Cerebellar cortex (tissue), 1 donor: ENCODE measurements around the gene KSR2.
"Not testable (repeated sequence)": the region's sequence is repeated elsewhere in the genome, so short reads cannot be mapped to it uniquely, and the experiment has no call there.

Experiments
- DNase-seq: peaks from one replicate; pipeline ENCODE4 v3.0.0-alpha.2; 2015; ENCODE audit warnings: low spot score

The KSR2 gene

GRCh38 chr12:117968826-117969659 is at the start of gene KSR2:
TSS of gene KSR2 (minus strand) at chr12:117968990. CDS start at chr12:117968255, 735 bp downstream.
- peak; percentile 77 for DNase-seq

GRCh38 chr12:118017926-118018325 is 49.1 kb upstream of the KSR2 start:
- DNase-seq = no peak

- peak; percentile 98 for DNase-seq
Observed at GRCh38 chr12:118016424-118017264, 47.9 kb upstream of the KSR2 start, which contains the start of gene RFC5. TSS of gene RFC5 (plus strand) at chr12:118016703. CDS start at chr12:118016828, 125 bp downstream.

- DNase-seq = no peak
Observed at GRCh38 chr12:118015944-118016343, 47.2 kb upstream of the KSR2 start.

- DNase-seq = no peak
Observed at GRCh38 chr12:118015306-118015705, 46.5 kb upstream of the KSR2 start.

GRCh38 chr12:118013283-118013682 is 44.5 kb upstream of the KSR2 start:
- DNase-seq = no peak

GRCh38 chr12:118011961-118012360 is 43.2 kb upstream of the KSR2 start:
- no peak for DNase-seq

GRCh38 chr12:118011377-118011776 is 42.6 kb upstream of the KSR2 start:
- no peak for DNase-seq

GRCh38 chr12:118010903-118011302 is 42.1 kb upstream of the KSR2 start:
- no peak for DNase-seq

- DNase-seq = not testable (repeated sequence)
Observed at GRCh38 chr12:117999806-118000205, 31.0 kb upstream of the KSR2 start.

- no peak for DNase-seq
Observed at GRCh38 chr12:117998719-117999118, 29.9 kb upstream of the KSR2 start.

- no peak for DNase-seq
Observed at GRCh38 chr12:117994551-117995438, 26.0 kb upstream of the KSR2 start.

GRCh38 chr12:117986705-117987469 is 18.1 kb upstream of the KSR2 start:
- DNase-seq = no peak

GRCh38 chr12:117985182-117985581 is 16.4 kb upstream of the KSR2 start:
- DNase-seq = no peak

- no peak for DNase-seq
Observed at GRCh38 chr12:117981267-117981666, 12.5 kb upstream of the KSR2 start.

GRCh38 chr12:117980616-117981015 is 11.8 kb upstream of the KSR2 start:
- no peak for DNase-seq

GRCh38 chr12:117977373-117977772 is 8.6 kb upstream of the KSR2 start:
- DNase-seq = no peak

- no peak for DNase-seq
Observed at GRCh38 chr12:117975006-117975405, 6.2 kb upstream of the KSR2 start.

- DNase-seq = no peak
Observed at GRCh38 chr12:117972301-117972700, 3.5 kb upstream of the KSR2 start.

GRCh38 chr12:117970334-117970733 is 1.5 kb upstream of the KSR2 start:
- no peak for DNase-seq

- DNase-seq = peak; percentile 51
Observed at GRCh38 chr12:117968151-117968789, 520 bp downstream of the KSR2 start.
